Kidney epithelial cell (primary cell): Measurements from ENCODE around the gene MSANTD3. TPM values are rescaled to one million over a fixed set of nuclear protein-coding genes. Genes with fewer than 3 reads are reported as not detected.

Experiments used
- DNase-seq: peaks from one replicate; pipeline ENCODE4 v3.0.0-alpha.2; 2010; ENCODE audit warnings: low read depth
- H3K27me3 ChIP-seq: 2 replicates; pipeline ENCODE4 v1.6.0; 2011; ENCODE audit warnings: low read length; ENCODE audit not compliant: control insufficient read depth, insufficient read depth
- H3K36me3 ChIP-seq: 2 replicates; pipeline ENCODE4 v1.5.1; 2011; ENCODE audit warnings: low read length; ENCODE audit not compliant: control insufficient read depth, insufficient read depth
- H3K4me3 ChIP-seq: 2 replicates; pipeline ENCODE4 v1.5.1; 2011; ENCODE audit warnings: low read depth, mild to moderate bottlenecking, control low read depth, low read length
- total RNA-seq: library from RNA; depleted of rRNA; stranded (reverse); fragments of >200 nt; gene quantifications from 2 replicates; pipeline ENCODE4 v1.2.3, GENCODE V29; 2015
- TF ChIP-seq, protein P1 (sequence below): IDR thresholded peaks from 2 replicates; pipeline ENCODE4 v1.5.1; 2011; ENCODE audit warnings: mild to moderate bottlenecking, moderate library complexity, low read length, control low read depth, inconsistent platforms; ENCODE audit not compliant: insufficient read depth, poor library complexity, severe bottlenecking

MSANTD3 gene
- total RNA-seq, 1 donor from 2014 or later: 77.3 TPM

DNA sequence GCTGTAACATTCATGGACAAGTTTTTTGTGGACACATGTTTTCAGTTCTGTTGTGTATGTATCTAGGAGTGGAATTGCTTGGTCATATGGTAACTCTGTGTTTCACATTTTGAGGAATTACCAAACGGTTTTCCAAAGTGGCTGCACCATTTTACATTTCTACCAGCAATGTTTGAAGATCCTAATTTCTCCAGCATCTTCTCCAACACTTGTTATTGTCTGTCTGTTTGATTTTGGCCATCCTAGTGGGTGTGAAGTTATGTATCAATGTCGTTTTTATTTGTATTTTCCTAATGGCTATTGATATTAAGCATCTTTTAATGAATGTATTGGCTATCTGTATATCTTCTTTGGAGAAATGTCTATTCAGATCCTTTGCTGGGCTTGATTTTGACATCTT lies 52.9 kb downstream of the MSANTD3 start:
- TF ChIP-seq, protein P1, sequence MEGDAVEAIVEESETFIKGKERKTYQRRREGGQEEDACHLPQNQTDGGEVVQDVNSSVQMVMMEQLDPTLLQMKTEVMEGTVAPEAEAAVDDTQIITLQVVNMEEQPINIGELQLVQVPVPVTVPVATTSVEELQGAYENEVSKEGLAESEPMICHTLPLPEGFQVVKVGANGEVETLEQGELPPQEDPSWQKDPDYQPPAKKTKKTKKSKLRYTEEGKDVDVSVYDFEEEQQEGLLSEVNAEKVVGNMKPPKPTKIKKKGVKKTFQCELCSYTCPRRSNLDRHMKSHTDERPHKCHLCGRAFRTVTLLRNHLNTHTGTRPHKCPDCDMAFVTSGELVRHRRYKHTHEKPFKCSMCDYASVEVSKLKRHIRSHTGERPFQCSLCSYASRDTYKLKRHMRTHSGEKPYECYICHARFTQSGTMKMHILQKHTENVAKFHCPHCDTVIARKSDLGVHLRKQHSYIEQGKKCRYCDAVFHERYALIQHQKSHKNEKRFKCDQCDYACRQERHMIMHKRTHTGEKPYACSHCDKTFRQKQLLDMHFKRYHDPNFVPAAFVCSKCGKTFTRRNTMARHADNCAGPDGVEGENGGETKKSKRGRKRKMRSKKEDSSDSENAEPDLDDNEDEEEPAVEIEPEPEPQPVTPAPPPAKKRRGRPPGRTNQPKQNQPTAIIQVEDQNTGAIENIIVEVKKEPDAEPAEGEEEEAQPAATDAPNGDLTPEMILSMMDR: no peak
- Histone ChIP-seq H3K27me3 (no peaks in the 10 kb centered on the region), H3K36me3 (no peaks in the 10 kb centered on the region), H3K4me3 (no peak overlapping the region)
- no peak for DNase-seq

DNA sequence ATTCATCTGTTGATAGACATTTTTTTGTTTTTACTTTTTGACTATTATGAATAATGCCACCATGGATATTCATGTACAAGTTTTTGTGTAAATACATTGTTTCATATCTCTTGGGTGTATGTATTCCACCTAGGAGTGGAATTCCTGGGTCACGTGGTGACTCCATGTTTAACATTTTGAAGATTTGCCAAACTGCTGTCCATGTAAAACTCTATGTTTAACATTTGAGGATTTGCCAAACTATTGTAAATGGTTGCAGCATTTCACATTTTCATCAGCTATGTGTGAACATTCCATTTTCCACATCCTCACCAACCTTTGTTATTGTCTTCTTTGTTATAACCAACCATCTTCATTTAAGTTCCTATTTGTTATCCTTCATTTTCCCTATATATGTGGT lies 58.3 kb downstream of the MSANTD3 start:
- H3K4me3 ChIP-seq: no peak overlapping the region
- TF ChIP-seq, protein P1: no peak
- no peaks in the 10 kb centered on the region for H3K27me3 ChIP-seq
- H3K36me3 ChIP-seq: no peaks in the 10 kb centered on the region
- DNase-seq: no peak

DNA sequence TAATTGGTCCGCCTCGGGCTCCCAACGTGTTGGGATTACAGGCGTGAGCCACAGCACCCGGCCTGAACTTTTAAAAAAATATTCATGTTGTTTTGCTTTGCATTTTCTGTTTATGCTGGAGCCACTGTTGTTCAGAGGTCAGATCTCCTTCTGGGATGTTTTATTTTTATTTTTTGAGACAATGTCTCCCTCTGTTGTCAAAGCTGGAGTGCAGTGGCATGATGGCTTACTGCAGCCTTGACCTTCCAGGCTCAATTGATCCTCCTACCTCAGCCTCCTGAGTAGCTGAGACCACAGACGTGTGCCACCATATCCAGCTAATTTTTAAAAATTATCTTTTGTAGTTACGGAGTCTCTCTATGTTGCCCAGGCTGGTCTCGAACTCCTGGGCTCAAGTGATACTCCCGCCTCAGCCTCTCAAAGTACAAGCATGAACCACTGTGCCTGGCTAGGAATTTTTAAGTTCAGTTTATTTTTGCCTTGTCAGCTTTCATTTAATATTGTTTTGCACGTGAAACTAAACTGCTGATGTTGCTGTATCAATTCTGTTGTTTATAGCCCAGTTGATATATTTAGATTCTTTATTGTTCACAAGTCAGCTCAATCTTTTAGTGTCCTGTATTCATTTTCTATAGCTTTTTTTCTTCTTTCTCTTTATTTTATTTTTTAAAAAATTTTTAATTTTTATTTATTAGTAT lies 59.7 kb downstream of the MSANTD3 start:
- TF ChIP-seq, protein P1: no peak

DNA sequence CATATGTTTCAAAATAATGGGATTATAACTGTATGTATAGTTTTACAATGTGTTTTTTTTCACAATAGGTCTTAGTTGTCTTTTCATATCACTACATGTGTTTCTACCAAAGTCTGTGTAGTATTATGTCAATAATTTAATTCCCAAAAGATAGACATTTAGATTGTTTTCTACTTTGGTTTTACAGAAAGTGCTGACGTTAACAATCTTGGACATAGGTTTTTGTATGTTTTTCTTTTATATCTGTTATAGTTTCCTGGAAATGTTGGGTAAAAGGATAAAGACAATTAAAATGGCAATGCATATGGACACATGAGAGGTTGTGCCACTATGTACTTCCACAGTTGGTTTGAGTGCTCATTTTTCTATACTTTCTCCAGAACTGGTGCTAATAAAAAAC lies 61.2 kb downstream of the MSANTD3 start:
- no peaks in the 10 kb centered on the region for H3K36me3 ChIP-seq
- H3K27me3 ChIP-seq: no peaks in the 10 kb centered on the region
- TF ChIP-seq, protein P1: no peak
- no peak for DNase-seq
- no peak overlapping the region for H3K4me3 ChIP-seq

More for the DNA sequence above, 59.7 kb downstream of the MSANTD3 start:
- H3K36me3 ChIP-seq: no peaks in the 10 kb centered on the region
- H3K27me3 ChIP-seq: no peaks in the 10 kb centered on the region
- no peak overlapping the region for H3K4me3 ChIP-seq
- no peak for DNase-seq

DNA sequence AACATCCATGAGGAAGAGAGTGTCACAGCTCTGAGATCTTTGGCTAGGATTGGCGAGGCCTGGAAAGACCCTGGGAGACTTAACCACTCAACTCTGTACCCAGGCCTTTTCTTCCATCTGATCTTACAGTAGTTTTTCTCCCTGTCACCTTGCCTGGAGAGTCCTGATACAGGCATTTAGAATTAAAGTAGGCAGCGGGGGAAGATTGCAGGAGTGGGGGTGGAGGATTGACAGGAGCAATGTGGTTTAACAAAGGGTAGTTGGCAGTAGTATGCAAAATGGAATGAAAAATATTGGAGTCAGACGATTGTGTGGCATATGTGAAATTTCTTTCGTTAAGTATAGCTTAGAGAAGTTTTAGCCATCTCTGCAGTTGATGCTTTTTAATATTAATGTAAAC lies 62.9 kb downstream of the MSANTD3 start:
- Histone ChIP-seq H3K36me3 (no peaks in the 10 kb centered on the region), H3K4me3 (no peak overlapping the region), H3K27me3 (no peaks in the 10 kb centered on the region)
- DNase-seq: no peak
- TF ChIP-seq, protein P1: no peak

DNA sequence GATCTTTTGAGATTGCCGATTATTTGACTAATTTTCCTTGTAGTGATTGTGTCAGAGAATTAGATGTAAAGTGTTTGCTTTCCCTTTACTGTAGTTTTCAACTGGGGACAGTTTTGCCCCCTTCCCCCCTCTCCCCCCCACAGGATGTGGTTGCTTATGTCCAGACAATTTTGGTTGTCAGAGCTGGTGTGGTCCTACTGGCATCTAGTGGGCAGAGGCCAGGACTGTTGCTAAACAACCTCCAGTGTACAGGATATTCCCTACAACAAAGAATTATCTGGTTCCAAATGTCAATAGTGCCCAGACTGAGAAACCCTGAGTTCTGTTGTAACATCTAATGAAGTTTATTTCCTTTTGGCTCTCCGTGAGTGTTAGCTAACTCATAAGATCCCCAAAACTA lies 66.0 kb downstream of the MSANTD3 start:
- H3K36me3 ChIP-seq: no peaks in the 10 kb centered on the region
- DNase-seq: no peak
- TF ChIP-seq, protein P1: no peak
- no peaks in the 10 kb centered on the region for H3K27me3 ChIP-seq
- H3K4me3 ChIP-seq: no peak overlapping the region
